Measurements from ENCODE around the gene DLX1. TPM values are rescaled to one million over a fixed set of nuclear protein-coding genes. Genes with fewer than 3 reads are reported as not detected.

Gene DLX1
- total and polyA plus RNA-seq, 2 experiments from 2014 or later = not detected

DNA sequence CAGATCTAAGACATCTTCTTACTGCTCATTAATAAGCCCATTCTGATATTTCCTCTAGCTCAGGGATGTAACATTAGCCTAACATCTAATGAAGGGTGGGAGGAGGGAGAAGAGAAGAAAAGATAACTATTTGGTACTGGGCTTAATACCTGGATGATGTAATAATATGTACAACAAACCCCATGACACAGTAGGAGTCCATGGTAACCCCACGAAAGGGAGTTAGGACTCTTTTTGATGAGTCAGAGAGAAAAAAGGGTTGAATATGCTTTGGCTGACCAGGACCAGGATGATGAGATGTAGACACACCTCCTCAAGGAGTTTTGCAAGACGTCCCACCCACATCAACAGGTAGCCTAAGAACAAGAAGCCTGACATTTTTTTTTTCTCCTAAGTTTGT is 51.8 kb downstream of the DLX1 start (continued):
- TF ChIP-seq REST (IDR thresholded peaks at IDR 0.05; ENCODE audit: unreplicated experiment) = no peak
- TF ChIP-seq STAT1 (IDR thresholded peaks at IDR 0.05; ENCODE audit: unreplicated experiment) = no peak
- no peak for TF ChIP-seq ZNF114 (CRISPR knock-in tag; IDR thresholded peaks at IDR 0.05)

DNA sequence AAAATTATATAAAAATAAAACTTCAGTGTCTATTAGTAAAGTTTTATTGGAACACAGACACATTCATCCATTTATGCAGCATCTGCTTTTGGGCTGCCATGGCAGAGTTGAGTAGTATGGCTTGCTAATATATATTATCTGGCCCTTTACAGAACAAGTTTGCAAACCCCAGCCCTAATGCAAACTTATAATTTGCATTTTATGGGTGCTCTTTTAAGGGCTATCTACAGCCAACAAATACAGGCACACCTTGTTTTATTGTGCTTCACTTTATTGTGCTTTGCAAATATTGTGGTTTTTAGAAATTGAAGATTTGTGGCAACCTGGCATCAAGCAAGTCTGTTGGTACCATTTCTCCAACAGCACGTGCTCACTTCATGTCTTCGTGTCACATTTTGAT is 52.6 kb downstream of the DLX1 start:
- no peak overlapping the region for H3K4me3 ChIP-seq
- H3K4me2 ChIP-seq = no peak overlapping the region
- H3K79me2 ChIP-seq (replicated peaks; ENCODE audit: insufficient read depth) = no peaks in the 10 kb centered on the region
- no peak overlapping the region for H3K27ac Mint-ChIP-seq
- H3K9me3 Mint-ChIP-seq = 0 out of 3 replicates have a peak, but pooled peaks cover 2% of the 10 kb centered on the region
- TF ChIP-seq ZNF331 (CRISPR knock-in tag; IDR thresholded peaks at IDR 0.05; ENCODE audit: low read depth) = no peak
- no peak for TF ChIP-seq REST (IDR thresholded peaks at IDR 0.05; ENCODE audit: unreplicated experiment)
- TF ChIP-seq ZNF462 (CRISPR knock-in tag; IDR thresholded peaks at IDR 0.05) = no peak
- TF ChIP-seq POLR2AphosphoS5 (IDR thresholded peaks at IDR 0.05; ENCODE audit: low read depth) = no peak
- TF ChIP-seq, protein P1, sequence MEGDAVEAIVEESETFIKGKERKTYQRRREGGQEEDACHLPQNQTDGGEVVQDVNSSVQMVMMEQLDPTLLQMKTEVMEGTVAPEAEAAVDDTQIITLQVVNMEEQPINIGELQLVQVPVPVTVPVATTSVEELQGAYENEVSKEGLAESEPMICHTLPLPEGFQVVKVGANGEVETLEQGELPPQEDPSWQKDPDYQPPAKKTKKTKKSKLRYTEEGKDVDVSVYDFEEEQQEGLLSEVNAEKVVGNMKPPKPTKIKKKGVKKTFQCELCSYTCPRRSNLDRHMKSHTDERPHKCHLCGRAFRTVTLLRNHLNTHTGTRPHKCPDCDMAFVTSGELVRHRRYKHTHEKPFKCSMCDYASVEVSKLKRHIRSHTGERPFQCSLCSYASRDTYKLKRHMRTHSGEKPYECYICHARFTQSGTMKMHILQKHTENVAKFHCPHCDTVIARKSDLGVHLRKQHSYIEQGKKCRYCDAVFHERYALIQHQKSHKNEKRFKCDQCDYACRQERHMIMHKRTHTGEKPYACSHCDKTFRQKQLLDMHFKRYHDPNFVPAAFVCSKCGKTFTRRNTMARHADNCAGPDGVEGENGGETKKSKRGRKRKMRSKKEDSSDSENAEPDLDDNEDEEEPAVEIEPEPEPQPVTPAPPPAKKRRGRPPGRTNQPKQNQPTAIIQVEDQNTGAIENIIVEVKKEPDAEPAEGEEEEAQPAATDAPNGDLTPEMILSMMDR (conservative IDR thresholded peaks at IDR 0.05; ENCODE audit: low read depth in 2 of 2) = no peak
- no peak for TF ChIP-seq JUNB (IDR thresholded peaks at IDR 0.05; ENCODE audit: unreplicated experiment)
- no peak for TF ChIP-seq STAT1 (IDR thresholded peaks at IDR 0.05; ENCODE audit: unreplicated experiment)
- no peak overlapping the region for H2AFZ ChIP-seq
- H3K36me3 Mint-ChIP-seq (ENCODE audit: low read depth) = peaks cover 3% of the 10 kb centered on the region; the same call in 2 of the 3 replicates
- H3K4me1 ChIP-seq (ENCODE audit: insufficient read depth) = peaks cover 17% of the 10 kb centered on the region
- H3F3A ChIP-seq (replicated peaks; ENCODE audit: low read depth) = no peaks in the 10 kb centered on the region
- DNase-seq (ENCODE audit: low spot score) (no peak), ATAC-seq (no peak)
- no peak overlapping the region for H3K4me3 Mint-ChIP-seq
- H3K27me3 Mint-ChIP-seq (ENCODE audit: insufficient read depth, low read depth, poor library complexity) = peaks cover 11% of the 10 kb centered on the region
- H3K4me1 Mint-ChIP-seq = peaks cover 11% of the 10 kb centered on the region
- H4K20me1 ChIP-seq (replicated peaks; ENCODE audit: insufficient read depth) = no peaks in the 10 kb centered on the region
- no peaks in the 10 kb centered on the region for H3K9me2 ChIP-seq (ENCODE audit: insufficient read depth)
- H3K36me3 ChIP-seq (ENCODE audit: insufficient read depth) = no peaks in the 10 kb centered on the region; the same call in 1 of the 2 replicates
- no peak overlapping the region for H3K27ac ChIP-seq (ENCODE audit: low read depth)
- H3K27me3 ChIP-seq (ENCODE audit: insufficient read depth) = peaks cover 11% of the 10 kb centered on the region

Data from GM23338 (cell line).